GM21423 (cell line): ENCODE results near the gene MAPK10.

ENCODE experiments used
- ATAC-seq: cut with Tn5 transposase; IDR thresholded peaks from one replicate; pipeline ENCODE4 v1.9.1; 2021; ENCODE audit warnings: mild to moderate bottlenecking, moderate library complexity; ENCODE audit not compliant: unreplicated experiment

The MAPK10 gene

DNA sequence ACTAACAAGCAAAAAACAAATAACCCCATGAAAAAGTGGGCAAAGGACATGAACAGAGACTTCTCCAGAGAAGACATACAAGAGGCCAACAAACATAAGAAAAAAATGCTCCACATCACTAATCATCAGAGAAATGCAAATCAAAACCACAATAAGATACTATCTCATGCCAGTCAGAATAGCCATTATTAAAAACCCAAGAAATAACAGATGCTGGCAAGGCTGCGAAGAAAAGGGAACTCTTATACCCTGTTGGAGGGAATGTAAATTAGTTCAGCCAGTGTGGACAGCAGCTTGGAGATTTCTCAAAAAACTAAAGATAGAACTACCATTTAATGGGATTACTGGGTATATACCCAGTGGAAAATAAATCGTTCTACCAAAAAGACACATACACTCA lies 79.6 kb downstream of the MAPK10 start:
- no peak for ATAC-seq

DNA sequence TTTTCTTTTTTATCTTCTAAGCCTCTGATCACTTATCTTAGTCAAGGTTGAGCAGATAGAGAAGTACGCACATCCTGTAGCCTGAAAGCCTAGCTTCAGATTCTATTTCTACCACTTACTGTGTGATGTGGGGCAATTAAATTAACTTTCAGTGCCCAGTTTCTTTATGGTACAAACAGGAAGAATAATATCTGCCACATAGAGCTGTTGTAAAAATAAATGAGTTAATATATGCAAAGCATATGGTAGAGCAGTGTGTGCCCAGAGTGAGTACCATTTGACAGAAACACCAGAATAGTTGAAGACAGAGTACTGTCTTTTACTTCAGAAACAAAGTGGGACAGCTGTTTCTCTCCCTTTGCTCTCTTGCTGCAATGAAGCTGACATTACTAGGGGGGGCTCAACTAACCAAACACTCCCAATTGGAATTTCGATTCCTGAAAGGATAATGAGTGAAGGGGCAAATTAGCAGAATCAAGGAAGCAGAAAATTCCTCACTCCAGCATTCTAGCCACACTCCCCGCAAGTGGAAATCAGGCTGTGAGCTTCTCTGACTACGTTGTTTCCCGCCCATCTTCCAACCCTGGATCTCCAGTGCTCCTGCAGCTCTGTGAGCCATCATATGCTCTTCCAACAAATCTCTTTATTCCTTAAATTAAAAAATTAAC lies 80.4 kb downstream of the MAPK10 start:
- no peak for ATAC-seq

DNA sequence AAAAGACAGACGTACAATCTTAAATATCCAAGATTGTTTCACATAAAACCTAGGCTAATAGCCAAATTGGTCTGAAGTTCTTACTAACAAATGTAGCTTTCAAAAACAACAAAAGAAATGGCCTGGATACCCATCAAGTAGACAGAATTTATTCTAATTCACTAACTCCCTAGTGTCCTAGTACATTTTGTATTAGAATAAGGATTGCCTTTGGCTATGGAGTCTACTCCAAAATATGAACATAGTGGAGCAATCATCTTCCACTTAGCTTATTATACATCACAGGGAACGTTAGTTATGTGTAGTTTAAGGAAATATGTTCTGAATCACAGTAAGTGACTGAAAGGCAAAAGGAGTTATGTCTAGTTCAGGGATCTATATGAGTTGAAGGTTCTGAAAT lies 81.7 kb downstream of the MAPK10 start:
- no peak for ATAC-seq

DNA sequence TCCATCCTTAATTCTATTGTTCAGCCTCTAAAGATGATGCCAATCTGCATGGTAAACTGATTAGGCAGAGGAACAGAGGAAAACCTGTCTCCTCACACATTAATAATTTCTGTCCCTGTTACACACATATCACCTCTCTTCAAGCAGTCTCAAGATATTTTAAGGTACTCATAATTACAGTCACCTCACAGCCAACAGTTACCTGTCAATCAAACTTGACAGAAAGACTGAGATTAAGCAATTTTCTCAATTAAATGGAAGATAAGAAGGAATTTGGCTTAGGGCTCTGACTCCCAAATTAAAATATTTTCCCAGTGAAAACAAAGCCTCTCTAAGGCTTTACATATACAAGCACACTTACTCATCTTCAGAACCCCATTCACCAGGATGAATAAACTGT lies 85.2 kb downstream of the MAPK10 start:
- no peak for ATAC-seq

DNA sequence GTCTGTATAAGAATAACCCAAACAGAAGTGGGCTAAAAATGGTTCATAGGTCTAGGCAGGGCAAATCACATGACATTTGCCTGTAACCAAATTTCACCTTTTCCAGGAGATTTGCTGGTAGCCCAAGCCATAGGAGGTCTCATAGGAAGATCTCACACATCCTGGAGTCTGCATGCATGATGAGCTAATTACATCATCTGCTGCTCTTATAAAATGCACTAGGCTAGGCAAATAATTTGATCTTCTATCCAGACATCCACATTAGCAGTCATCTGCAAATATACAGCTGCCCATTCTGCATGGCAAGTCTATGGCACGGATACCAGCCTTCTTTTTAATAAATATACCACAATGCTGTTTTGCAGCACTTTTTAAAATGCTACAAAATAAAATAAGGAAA lies 87.2 kb downstream of the MAPK10 start:
- ATAC-seq: no peak

DNA sequence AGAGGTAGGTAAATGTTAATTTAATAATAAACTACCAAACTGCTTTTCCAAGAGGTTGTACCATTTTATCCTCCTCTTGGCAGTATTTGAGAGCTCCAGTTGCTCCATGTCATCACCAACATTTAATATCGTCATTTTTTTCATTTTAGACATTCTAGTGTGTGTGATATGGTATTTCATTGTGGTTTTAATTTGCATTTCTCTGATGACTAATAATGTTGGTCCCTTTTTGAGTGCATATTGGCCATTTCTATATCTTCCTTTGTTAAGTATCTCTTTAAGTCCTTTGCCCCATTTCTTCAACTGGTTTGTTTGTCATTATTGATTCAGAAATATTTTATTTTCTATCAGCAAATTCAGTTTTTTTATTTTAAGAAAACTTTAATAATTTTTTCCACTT lies 88.8 kb downstream of the MAPK10 start:
- ATAC-seq: no peak

DNA sequence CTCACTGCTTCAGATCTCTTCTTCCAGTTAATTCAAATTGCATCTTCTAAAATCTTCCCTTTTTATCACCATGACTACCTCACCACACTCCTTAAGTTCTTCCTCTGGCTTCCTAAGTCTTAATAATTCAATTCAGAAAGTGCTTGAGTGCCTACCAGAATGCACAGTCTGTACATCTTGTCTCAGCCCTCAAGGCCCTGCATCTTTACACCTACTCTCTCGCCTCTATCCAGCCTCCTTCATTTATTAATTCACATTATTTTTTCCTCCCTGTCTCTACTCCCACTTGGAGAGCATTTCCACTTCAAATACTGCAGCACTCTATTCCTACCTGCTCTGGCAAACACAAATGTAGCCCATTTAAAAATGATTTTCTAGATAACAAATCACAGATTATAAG lies 90.5 kb downstream of the MAPK10 start:
- no peak for ATAC-seq

DNA sequence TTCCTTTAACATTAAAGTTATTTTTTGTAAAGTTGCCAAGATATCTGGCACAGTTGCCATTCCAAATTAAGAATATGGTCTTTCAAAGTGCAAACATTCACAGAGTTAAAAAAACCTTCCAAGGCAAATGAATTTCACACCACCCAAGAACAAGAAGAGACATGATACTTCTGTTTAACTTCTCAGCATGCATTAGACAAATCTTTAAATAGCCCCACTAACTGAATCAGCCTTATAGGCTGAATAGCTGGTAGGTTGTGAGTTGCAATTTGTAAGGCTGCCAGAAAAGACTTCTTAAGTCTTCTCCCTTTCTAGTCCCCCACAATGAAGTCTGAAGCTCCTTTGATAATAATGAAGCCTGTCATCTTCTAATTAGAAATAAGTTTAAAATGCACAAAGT lies 95.6 kb downstream of the MAPK10 start:
- no peak for ATAC-seq

DNA sequence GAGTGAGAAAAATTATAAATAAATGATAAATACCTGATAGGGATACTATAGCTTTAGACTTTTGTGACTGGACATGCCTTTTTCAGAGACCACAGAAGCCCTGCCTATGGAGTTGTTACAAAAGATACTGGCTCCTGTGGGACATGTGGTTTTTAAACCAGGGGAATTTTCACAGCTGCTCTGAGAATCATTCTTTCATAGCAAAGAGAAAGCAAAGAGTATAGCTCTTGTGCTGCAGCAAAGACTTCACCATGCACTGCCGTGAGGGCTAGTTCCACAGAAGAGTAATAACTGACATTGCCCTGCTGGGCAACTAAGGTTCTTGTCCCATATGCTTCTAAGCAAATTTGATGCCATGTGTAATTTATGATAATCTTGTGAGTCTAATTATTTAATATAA lies 98.2 kb downstream of the MAPK10 start:
- ATAC-seq: no peak

DNA sequence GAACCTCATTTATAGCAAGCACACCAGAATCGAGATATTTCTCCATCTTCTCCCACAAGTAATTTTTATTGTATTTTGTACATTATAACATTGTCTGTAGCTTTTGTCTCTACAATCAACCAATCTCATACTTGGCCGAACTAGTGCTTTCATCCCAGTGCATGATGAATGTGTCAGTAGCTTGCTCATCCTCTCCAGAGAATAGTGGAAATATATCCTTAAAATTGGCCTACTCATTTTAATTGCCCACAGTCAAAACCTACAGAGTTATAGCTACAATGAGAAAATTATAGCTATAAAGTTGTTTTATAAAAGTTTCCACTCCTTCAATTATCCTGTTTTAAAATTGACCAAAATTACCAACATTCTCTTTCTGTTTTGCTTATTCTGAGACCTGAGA lies 103.8 kb downstream of the MAPK10 start:
- no peak for ATAC-seq

DNA sequence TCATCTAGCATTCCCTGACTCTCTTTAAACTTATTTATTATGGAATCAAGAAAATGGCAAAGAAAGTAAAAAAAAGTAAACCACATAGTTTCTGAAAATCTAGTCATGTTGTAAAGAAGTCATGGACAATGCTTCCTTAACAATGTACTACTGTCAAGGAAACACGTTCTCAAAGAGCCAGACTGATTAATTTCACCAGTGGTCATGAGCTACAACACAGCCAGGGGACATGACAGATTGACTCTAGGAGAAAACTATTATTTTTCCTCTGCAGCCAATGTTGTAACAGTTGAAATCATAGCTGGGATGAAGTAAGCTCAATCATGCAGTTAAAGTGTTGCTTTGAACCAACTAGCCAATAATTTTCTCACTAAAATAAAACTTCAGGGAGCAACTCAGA lies 109.2 kb downstream of the MAPK10 start:
- no peak for ATAC-seq

DNA sequence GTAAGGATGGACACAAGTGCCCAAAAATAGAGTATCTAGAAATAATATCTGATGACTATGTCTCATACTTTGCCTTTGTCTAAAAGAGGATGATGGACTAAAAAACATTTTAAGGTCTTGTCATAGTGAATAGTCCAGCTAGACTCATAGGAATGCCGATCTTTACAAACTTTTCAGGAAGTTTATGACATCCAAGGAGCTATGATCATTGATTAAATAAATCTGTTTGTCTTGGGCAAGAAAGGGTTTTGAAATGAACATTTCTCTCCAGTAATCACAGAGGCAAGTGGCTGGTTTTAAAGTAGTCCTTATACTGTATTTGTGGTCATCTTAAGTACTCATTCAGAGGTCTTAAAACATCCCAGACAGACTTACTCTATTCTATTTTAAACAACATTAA lies 109.8 kb downstream of the MAPK10 start:
- no peak for ATAC-seq

DNA sequence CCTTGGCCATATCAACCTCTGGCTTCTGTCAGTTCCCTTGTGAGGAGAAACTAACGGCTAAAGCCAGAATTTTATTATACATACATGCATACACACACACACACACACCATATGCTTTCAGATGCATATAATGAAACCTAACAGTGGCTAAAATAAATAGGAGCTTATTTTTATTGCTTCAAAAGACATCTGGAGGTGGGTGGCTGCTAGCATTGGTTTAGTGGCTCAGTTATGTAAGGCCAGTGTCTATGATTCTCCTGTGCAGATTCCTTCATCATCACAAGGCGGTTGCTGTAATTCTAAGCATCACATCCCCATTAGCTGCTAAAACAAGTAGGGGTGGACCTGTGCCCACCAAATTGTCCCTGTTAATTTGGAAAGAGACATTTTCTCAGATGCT lies 110.8 kb downstream of the MAPK10 start:
- no peak for ATAC-seq

DNA sequence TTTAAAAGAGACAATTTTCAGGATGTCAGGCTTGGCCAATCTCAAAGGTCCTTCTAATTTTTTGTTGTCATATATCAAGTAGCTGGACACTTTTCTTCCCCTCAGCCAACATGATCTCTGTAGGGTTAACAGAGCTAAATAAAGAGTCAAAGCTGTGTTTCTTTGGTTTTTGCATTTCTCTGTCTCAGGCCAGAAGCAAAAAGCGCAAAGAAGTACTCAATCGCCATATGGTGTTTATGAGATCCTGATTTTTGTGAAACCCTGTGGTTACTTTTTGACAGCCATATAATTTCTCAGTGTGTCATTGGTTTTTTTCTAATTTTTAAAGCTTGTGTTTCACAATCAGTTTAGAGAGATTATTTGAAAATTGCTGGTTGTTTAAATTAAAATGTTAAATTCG lies 111.9 kb downstream of the MAPK10 start:
- ATAC-seq: no peak

DNA sequence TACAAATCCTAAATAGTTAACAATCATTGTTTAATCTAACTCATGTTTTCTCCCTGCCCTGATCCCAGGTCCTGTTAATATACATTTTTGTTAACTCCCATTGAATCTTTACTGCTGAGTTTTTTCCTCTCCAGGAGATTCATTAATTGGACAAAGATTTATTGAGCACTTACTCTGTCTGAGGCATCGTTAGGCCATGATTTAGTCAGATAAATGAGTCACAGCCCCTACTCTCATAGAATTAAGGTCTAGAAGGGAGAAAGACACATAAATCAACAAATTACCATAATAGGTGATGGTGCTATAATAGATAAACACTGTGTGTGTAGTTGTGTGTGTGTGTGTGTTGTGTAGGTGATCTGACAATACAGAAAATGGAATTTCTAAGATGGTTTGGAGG lies 112.5 kb downstream of the MAPK10 start:
- no peak for ATAC-seq

DNA sequence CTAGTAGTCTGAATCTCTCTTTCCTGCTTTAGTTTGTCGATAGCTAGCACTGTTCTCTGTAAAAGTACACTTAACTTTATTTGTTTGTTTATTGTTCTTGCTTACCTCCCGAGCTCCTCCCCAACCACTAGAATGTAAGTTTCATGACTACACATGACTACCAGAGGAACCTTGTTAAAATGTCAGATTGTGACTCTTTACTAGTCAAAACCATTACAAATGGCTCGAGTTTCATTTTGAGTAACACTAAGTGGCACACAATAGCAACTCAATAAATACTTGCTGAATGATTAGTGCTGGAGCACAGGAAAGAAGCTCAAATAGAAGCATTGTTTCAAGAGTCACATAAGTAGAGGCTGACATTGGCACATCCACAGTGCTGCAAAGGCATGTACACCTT lies 116.1 kb downstream of the MAPK10 start:
- no peak for ATAC-seq

DNA sequence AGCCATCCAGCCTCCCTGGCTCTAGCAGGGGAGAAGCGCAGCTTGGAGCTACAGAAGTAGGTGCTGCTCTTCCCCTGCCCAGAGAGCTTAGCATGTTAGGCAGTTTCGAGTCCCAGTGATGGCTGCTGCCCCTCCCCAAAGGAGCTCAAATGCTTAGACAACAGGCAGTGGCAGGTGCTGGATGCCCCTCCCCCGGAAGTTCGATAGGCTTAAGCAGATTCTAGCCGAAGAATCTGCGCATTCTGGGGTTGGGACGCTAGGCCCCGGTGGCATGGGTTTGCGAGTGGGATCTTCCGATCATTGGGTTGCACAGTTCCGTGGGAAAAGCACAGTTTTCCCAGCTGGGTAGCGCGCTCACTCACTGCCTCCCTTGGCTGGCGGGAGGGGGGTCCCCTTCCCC lies 117.2 kb downstream of the MAPK10 start:
- no peak for ATAC-seq

DNA sequence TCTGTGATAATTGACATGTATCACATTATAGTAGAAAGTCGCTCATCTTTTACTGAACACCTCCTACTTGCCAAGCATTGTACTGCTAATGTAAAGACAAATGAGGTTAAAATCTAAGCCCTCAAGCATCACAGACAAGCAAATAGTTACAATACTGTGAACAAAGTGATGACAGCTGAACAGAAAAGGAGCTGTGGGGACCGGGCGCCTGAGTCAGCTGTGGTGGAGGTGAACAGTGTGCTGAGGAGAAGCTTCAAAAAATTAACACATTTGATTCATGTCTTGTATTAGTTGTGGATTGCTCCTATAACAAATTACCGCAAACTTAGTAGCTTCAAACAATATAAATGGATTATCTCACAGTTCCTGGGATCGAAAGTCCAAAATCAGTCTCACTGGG lies 124.3 kb downstream of the MAPK10 start:
- no peak for ATAC-seq

DNA sequence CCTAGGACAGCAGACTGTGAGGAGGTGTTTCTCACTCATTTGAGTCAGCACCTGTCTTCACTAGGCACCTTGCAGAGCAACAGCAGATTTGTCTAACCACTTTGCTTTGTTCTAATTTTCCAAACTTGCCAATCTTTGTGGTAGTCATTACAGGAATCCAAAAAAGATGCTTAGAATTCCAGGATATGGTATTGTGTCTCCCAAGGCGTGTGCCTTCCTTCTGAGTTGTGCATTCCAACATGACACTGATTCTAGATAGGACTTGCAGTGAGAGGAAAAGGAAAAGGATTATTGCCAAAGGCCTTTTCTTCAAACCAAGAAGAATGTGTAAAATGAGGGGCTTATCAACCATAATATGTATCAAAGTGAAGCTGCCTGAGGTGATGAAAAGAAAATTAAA lies 126.2 kb downstream of the MAPK10 start:
- ATAC-seq: no peak

DNA sequence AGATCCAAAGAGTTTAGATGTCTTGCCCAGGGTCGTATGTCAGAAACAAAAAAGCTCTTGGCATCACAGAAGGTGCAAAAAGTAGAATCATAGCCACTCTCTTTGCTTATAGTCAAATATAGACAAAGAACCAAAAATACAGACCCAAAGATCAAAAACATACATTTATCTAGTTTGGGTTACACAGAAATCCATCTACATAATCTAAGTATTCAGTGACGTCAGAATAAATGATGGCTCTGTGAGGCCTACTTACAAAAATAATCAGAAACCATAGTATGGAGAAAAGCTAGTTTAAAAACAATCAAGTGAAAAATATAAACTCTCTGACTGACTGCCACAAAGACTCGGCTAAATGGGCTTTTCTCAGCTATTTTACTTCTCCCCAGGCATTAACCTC lies 126.8 kb downstream of the MAPK10 start:
- no peak for ATAC-seq

DNA sequence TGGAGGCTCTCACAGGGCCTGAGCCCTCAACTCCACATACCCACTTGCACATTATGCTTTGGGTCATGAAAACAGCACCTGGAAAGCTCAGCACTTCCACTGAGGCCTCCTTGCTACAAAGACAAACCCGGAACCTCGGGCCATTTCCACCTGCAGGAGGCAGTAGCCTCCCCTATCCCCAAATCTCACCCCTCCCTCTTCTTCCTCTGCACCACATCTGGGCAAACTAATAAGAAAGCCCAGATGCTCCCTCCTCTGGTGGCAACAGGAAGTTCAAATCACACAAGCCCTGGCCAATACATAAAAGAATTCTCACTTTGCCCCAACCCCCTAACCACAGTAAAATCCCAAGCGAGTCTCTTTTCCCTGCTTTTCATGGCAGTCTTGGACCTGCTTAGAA lies 136.4 kb downstream of the MAPK10 start:
- peak; percentile 84 for ATAC-seq

DNA sequence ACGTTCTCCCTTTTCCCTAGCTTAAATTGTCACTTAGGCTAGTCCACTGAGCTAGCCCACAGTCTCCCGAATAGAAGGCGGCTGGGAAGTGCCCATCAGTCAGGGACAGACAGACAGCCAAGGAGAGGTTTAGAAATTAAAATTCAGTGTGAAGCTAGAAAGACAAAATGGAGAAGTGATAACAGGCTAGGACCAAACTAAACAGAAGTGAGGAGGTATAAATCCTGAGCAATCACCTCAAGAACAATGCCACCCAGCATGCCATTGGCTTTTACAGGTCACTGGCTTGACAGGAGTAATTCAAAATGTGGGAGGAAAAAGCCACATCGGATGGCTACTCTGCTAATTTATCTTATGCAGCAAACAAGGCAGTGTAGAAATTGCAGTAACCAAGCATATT lies 138.9 kb downstream of the MAPK10 start:
- no peak for ATAC-seq

DNA sequence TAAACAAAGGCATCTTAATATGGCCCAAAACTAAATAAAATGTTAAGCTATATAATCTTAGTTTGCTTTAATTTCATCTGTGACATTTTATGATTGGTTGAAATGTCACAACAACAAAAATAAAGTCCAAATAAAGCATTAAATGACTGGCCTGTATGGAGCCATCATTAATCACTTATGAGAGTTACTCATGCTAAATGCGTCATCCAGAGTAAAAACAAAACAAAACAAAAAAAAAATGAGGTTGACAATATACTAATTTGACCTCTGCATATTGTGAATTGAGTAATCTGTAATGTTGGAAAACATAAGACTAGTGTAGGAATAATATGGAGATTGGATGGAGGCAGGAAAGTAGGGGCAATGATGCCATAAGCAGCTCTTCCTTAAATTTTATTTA lies 139.7 kb downstream of the MAPK10 start:
- ATAC-seq: no peak
